Neural progenitor cell (in vitro differentiated cells): ENCODE data around the gene OPHN1. TPM values are rescaled to one million over a fixed set of nuclear protein-coding genes. Genes with fewer than 3 reads are reported as not detected.

Experiments used
- DNase-seq: peaks from one replicate; pipeline ENCODE4 v3.0.0-alpha.2; 2016; ENCODE audit warnings: low spot score
- H2AFZ ChIP-seq: fragments of 200-600 bp; sonication (generic); replicated peaks from 2 replicates; pipeline ENCODE4 v1.6.1; 2016; ENCODE audit warnings: antibody characterized with exemption
- H3F3A ChIP-seq: fragments of 200-600 bp; sonication (generic); 2 replicates; pipeline ENCODE4 v1.6.1; 2016; ENCODE audit warnings: antibody characterized with exemption, low read depth
- H3K27ac ChIP-seq: fragments of 200-600 bp; sonication (generic); 2 replicates; pipeline ENCODE4 v1.5.1; 2016; ENCODE audit warnings: mild to moderate bottlenecking
- H3K27me3 ChIP-seq: fragments of 200-600 bp; sonication (generic); 2 replicates; pipeline ENCODE4 v1.6.1; 2016; ENCODE audit warnings: mild to moderate bottlenecking, moderate library complexity
- H3K36me3 ChIP-seq: fragments of 200-600 bp; sonication (generic); 2 replicates; pipeline ENCODE4 v1.5.1; 2016
- H3K4me1 ChIP-seq: fragments of 200-600 bp; sonication (generic); 2 replicates; pipeline ENCODE4 v1.6.1; 2016; ENCODE audit warnings: mixed run types
- H3K4me2 ChIP-seq: fragments of 200-600 bp; sonication (generic); 2 replicates; pipeline ENCODE4 v1.6.1; 2016
- H3K4me3 ChIP-seq: fragments of 200-600 bp; sonication (generic); 2 replicates; pipeline ENCODE4 v1.5.1; 2016
- H3K79me2 ChIP-seq: fragments of 200-600 bp; sonication (generic); 2 replicates; pipeline ENCODE4 v1.6.1; 2016; ENCODE audit warnings: low read depth
- H3K9ac ChIP-seq: fragments of 200-600 bp; sonication (generic); 2 replicates; pipeline ENCODE4 v1.6.1; 2016
- H3K9me3 ChIP-seq: fragments of 200-600 bp; sonication (generic); 2 replicates; pipeline ENCODE4 v1.5.1; 2016; ENCODE audit warnings: low read depth
- H4K20me1 ChIP-seq: fragments of 200-600 bp; sonication (generic); 2 replicates; pipeline ENCODE4 v1.6.1; 2016; ENCODE audit warnings: low read depth
- H3K27ac Mint-ChIP-seq: 3 replicates; pipeline ENCODE4 v1.8.0; 2021; ENCODE audit warnings: mixed read lengths
- H3K27me3 Mint-ChIP-seq: 2 replicates; pipeline ENCODE4 v1.8.0; 2022; ENCODE audit warnings: low read depth, mild to moderate bottlenecking, inconsistent platforms, moderate library complexity, mixed read lengths; ENCODE audit not compliant: insufficient read depth
- H3K36me3 Mint-ChIP-seq: 3 replicates; pipeline ENCODE4 v1.8.0; 2021; ENCODE audit warnings: mixed read lengths
- H3K4me1 Mint-ChIP-seq: 3 replicates; pipeline ENCODE4 v1.8.0; 2021; ENCODE audit warnings: mixed read lengths
- H3K4me3 Mint-ChIP-seq: 3 replicates; pipeline ENCODE4 v1.8.0; 2021; ENCODE audit warnings: mild to moderate bottlenecking, moderate library complexity, mixed read lengths
- H3K9me3 Mint-ChIP-seq: 3 replicates; pipeline ENCODE4 v1.8.0; 2020; ENCODE audit warnings: mixed read lengths
- CTCF ChIP-seq: fragments of 200-600 bp; sonication (generic); IDR thresholded peaks from 2 replicates; pipeline ENCODE4 v1.5.1; 2017; ENCODE audit warnings: antibody characterized with exemption, mild to moderate bottlenecking
- EZH2 ChIP-seq: fragments of 200-600 bp; sonication (generic); IDR thresholded peaks from 2 replicates; pipeline ENCODE4 v1.6.1; 2017; ENCODE audit warnings: antibody characterized with exemption, mild to moderate bottlenecking, moderate library complexity
- EZH2phosphoT487 ChIP-seq: fragments of 200-600 bp; sonication (generic); IDR thresholded peaks from 2 replicates; pipeline ENCODE4 v1.6.1; 2017; ENCODE audit warnings: antibody characterized with exemption
- total RNA-seq: library from RNA; depleted of rRNA; stranded (reverse); fragments of >200 nt; gene quantifications from 2 replicates; pipeline ENCODE4 v1.2.3, GENCODE V29; 2015; ENCODE audit warnings: low replicate concordance

OPHN1 gene
- total RNA-seq, 1 donor from 2014 or later: 4.5 TPM

- TF ChIP-seq CTCF (no peak), EZH2phosphoT487 (no peak), EZH2 (no peak)
- Mint-ChIP-seq H3K4me1 (peaks cover 3% of the 10 kb centered on the region), H3K36me3 (no peaks in the 10 kb centered on the region), H3K27ac (no peak overlapping the region), H3K27me3 (no peaks in the 10 kb centered on the region), H3K9me3 (no peaks in the 10 kb centered on the region), H3K4me3 (no peak overlapping the region)
- Histone ChIP-seq H3K4me1 (no peaks in the 10 kb centered on the region), H3K79me2 (no peaks in the 10 kb centered on the region), H3K9me3 (no peaks in the 10 kb centered on the region), H3K9ac (no peak overlapping the region), H2AFZ (no peak overlapping the region), H3K27ac (no peak overlapping the region), H3K4me2 (no peak overlapping the region), H3F3A (no peaks in the 10 kb centered on the region), H3K36me3 (no peaks in the 10 kb centered on the region), H4K20me1 (no peaks in the 10 kb centered on the region), H3K4me3 (no peak overlapping the region), H3K27me3 (no peaks in the 10 kb centered on the region)
- no peak for DNase-seq
Observed at GRCh38 chrX:68292471-68292870, 140.8 kb downstream of the OPHN1 start.

DNA sequence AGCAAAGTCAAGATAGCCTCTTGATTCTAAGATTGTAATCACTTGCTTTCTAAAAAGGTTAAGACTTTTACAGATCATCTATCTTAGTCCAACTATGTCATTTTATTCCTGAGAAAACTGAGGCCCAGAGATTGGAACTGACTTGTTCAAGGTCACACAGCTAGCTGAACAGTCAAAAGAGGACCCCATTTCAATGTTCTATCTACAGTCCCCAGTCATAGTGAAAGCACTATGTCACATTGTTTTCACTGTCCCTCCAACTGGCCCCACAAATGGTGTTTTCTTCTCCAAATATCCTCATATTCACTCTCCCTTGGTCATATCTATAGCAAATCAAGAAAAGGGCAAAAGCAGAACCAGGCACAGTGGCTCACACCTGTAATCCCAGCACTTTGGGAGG is 145.2 kb downstream of the OPHN1 start:
- Mint-ChIP-seq H3K27me3 (no peaks in the 10 kb centered on the region), H3K27ac (no peak overlapping the region), H3K9me3 (no peaks in the 10 kb centered on the region), H3K36me3 (no peaks in the 10 kb centered on the region), H3K4me3 (no peak overlapping the region), H3K4me1 (no peaks in the 10 kb centered on the region)
- no peak for DNase-seq
- H3K4me2 ChIP-seq: no peak overlapping the region
- H3K9me3 ChIP-seq: no peaks in the 10 kb centered on the region
- H3K4me1 ChIP-seq: no peaks in the 10 kb centered on the region
- no peak overlapping the region for H2AFZ ChIP-seq
- no peaks in the 10 kb centered on the region for H3K36me3 ChIP-seq
- no peak overlapping the region for H3K9ac ChIP-seq
- H3K4me3 ChIP-seq: no peak overlapping the region
- H3K27ac ChIP-seq: no peak overlapping the region
- TF ChIP-seq CTCF (no peak), EZH2 (no peak)
- no peaks in the 10 kb centered on the region for H3K27me3 ChIP-seq
- no peaks in the 10 kb centered on the region for H3K79me2 ChIP-seq
- no peaks in the 10 kb centered on the region for H4K20me1 ChIP-seq
- H3F3A ChIP-seq: no peaks in the 10 kb centered on the region

DNA sequence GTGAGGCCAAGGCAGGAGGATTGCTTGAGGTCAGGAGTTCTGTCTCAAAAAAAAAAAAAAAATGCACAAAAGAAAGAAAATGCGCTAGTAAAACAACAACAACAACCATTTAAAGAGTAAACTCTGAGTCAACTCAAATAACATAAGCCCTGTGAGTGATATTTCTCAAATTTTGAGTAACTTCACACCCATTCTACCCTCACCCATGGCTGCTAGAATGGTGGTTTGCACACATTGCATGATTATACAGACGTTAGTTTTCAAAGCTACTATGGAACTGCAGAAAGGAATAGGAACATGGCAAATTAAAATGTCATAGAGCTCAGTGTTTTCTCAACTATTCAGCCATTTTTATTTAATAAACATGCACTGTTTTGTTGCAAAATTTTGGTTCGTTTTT is 145.9 kb downstream of the OPHN1 start:
- H2AFZ ChIP-seq: no peak overlapping the region
- Mint-ChIP-seq H3K27ac (no peak overlapping the region), H3K9me3 (no peaks in the 10 kb centered on the region), H3K27me3 (no peaks in the 10 kb centered on the region), H3K36me3 (no peaks in the 10 kb centered on the region), H3K4me3 (no peak overlapping the region), H3K4me1 (no peaks in the 10 kb centered on the region)
- no peak overlapping the region for H3K4me2 ChIP-seq
- no peak for DNase-seq
- TF ChIP-seq CTCF: no peak
- TF ChIP-seq EZH2: no peak
- no peak for TF ChIP-seq EZH2phosphoT487
- H3K4me1 ChIP-seq: no peaks in the 10 kb centered on the region
- no peaks in the 10 kb centered on the region for H3K36me3 ChIP-seq
- H3K27ac ChIP-seq: no peak overlapping the region
- H3K27me3 ChIP-seq: no peaks in the 10 kb centered on the region
- H3K9ac ChIP-seq: no peak overlapping the region
- H4K20me1 ChIP-seq: no peaks in the 10 kb centered on the region
- no peaks in the 10 kb centered on the region for H3F3A ChIP-seq
- H3K79me2 ChIP-seq: no peaks in the 10 kb centered on the region
- H3K4me3 ChIP-seq: no peak overlapping the region
- no peaks in the 10 kb centered on the region for H3K9me3 ChIP-seq

GRCh38 chrX:68286980-68287379 is 146.3 kb downstream of the OPHN1 start:
- Histone ChIP-seq H3K36me3 (no peaks in the 10 kb centered on the region), H3K27me3 (no peaks in the 10 kb centered on the region), H4K20me1 (no peaks in the 10 kb centered on the region), H3K27ac (no peak overlapping the region), H3K4me3 (no peak overlapping the region), H3K79me2 (no peaks in the 10 kb centered on the region), H3K9ac (no peak overlapping the region), H3K4me2 (no peak overlapping the region), H2AFZ (no peak overlapping the region), H3F3A (no peaks in the 10 kb centered on the region), H3K4me1 (no peaks in the 10 kb centered on the region), H3K9me3 (no peaks in the 10 kb centered on the region)
- no peaks in the 10 kb centered on the region for H3K27me3 Mint-ChIP-seq
- H3K36me3 Mint-ChIP-seq: no peaks in the 10 kb centered on the region
- no peak overlapping the region for H3K4me3 Mint-ChIP-seq
- no peak overlapping the region for H3K27ac Mint-ChIP-seq
- no peaks in the 10 kb centered on the region for H3K4me1 Mint-ChIP-seq
- H3K9me3 Mint-ChIP-seq: no peaks in the 10 kb centered on the region
- DNase-seq: no peak
- TF ChIP-seq CTCF (no peak), EZH2 (no peak), EZH2phosphoT487 (no peak)
